Neural cell (in vitro differentiated cells): ENCODE results near the gene LETMD1. TPM values are rescaled to one million over a fixed set of nuclear protein-coding genes. Genes with fewer than 3 reads are reported as not detected.

ENCODE experiments used
- H2AFZ ChIP-seq: fragments of 200-600, 300-800 bp; sonication (generic), shearing (Covaris generic); 2 replicates; pipeline ENCODE4 v1.6.0; 2014; ENCODE audit warnings: low read depth, mild to moderate bottlenecking, antibody characterized with exemption, low read length, moderate library complexity
- H3F3A ChIP-seq: fragments of 200-600 bp; shearing (Covaris generic); 2 replicates; pipeline ENCODE4 v1.6.1; 2016; ENCODE audit warnings: mild to moderate bottlenecking, moderate library complexity, mixed read lengths, antibody characterized with exemption, low read length; ENCODE audit not compliant: insufficient read depth, poor library complexity, severe bottlenecking
- H3K27ac ChIP-seq: fragments of 200-600, 300-800 bp; sonication (generic), shearing (Covaris generic); 2 replicates; pipeline ENCODE4 v1.5.1; 2014; ENCODE audit warnings: mild to moderate bottlenecking, low read length, moderate library complexity
- H3K27me3 ChIP-seq: fragments of 300-800, 200-600 bp; sonication (generic), shearing (Covaris generic); 2 replicates; pipeline ENCODE4 v1.6.0; 2014; ENCODE audit warnings: mild to moderate bottlenecking, low read depth, low read length, moderate library complexity; ENCODE audit not compliant: insufficient read depth
- H3K36me3 ChIP-seq: fragments of 300-800, 200-600 bp; sonication (generic), shearing (Covaris generic); 2 replicates; pipeline ENCODE4 v1.5.1; 2014; ENCODE audit warnings: mild to moderate bottlenecking, antibody characterized with exemption, low read length, moderate library complexity; ENCODE audit not compliant: insufficient read depth
- H3K4me2 ChIP-seq: fragments of 300-800, 200-600 bp; sonication (generic), shearing (Covaris generic); 2 replicates; pipeline ENCODE4 v1.6.0; 2014; ENCODE audit warnings: mild to moderate bottlenecking, low read length
- H3K4me3 ChIP-seq: fragments of 300-800, 200-600 bp; sonication (generic), shearing (Covaris generic); 2 replicates; pipeline ENCODE4 v1.5.1; 2014; ENCODE audit warnings: mild to moderate bottlenecking, low read length, moderate library complexity
- H3K79me2 ChIP-seq: fragments of 200-600 bp; shearing (Covaris generic); replicated peaks from 2 replicates; pipeline ENCODE4 v1.6.0; 2014; ENCODE audit warnings: mild to moderate bottlenecking, low read length, moderate library complexity; ENCODE audit not compliant: insufficient read depth
- H3K9ac ChIP-seq: fragments of 300-800, 200-600 bp; sonication (generic), shearing (Covaris generic); 2 replicates; pipeline ENCODE4 v1.6.1; 2016; ENCODE audit warnings: mild to moderate bottlenecking, low read length, mixed read lengths
- H3K9me2 ChIP-seq: fragments of 200-600 bp; shearing (Covaris generic); 2 replicates; pipeline ENCODE4 v1.6.1; 2016; ENCODE audit warnings: mild to moderate bottlenecking, low read length, mixed read lengths; ENCODE audit not compliant: insufficient read depth
- H3K9me3 ChIP-seq: fragments of 200-600, 300-800 bp; sonication (generic), shearing (Covaris generic); 2 replicates; pipeline ENCODE4 v1.6.1; 2016; ENCODE audit warnings: mild to moderate bottlenecking, mixed run types, low read length, moderate library complexity, mixed read lengths
- H4K20me1 ChIP-seq: fragments of 200-600 bp; shearing (Covaris generic); 2 replicates; pipeline ENCODE4 v1.6.1; 2016; ENCODE audit warnings: mild to moderate bottlenecking, mixed run types; ENCODE audit not compliant: insufficient read depth
- CTCF ChIP-seq: fragments of 450-650 bp; IDR thresholded peaks from 2 replicates; pipeline ENCODE4 v1.5.1; 2014; ENCODE audit warnings: antibody characterized with exemption, mild to moderate bottlenecking, moderate library complexity; ENCODE audit not compliant: poor library complexity, severe bottlenecking
- EP300 ChIP-seq: fragments of 450-650 bp; conservative IDR thresholded peaks from 2 replicates; pipeline ENCODE4 v1.6.1; 2014; ENCODE audit warnings: antibody characterized with exemption, mild to moderate bottlenecking, moderate library complexity; ENCODE audit not compliant: poor library complexity, severe bottlenecking
- EZH2 ChIP-seq: fragments of 200-600, 300-800 bp; shearing (Covaris generic), sonication (generic); IDR thresholded peaks from 2 replicates; pipeline ENCODE4 v1.6.1; 2014; ENCODE audit warnings: antibody characterized with exemption, low read length, borderline replicate concordance, mild to moderate bottlenecking; ENCODE audit not compliant: insufficient read depth, poor library complexity, severe bottlenecking
- MXI1 ChIP-seq: fragments of 450-650 bp; conservative IDR thresholded peaks from 2 replicates; pipeline ENCODE4 v1.6.1; 2014; ENCODE audit warnings: antibody characterized with exemption, mild to moderate bottlenecking; ENCODE audit not compliant: poor library complexity, severe bottlenecking
- POLR2AphosphoS5 ChIP-seq: IDR thresholded peaks from 2 replicates; pipeline ENCODE4 v1.6.1; 2012
- RAD21 ChIP-seq: fragments of 450-650 bp; conservative IDR thresholded peaks from 2 replicates; pipeline ENCODE4 v1.6.1; 2014; ENCODE audit warnings: antibody characterized with exemption, mild to moderate bottlenecking, moderate library complexity
- SMC3 ChIP-seq: fragments of 450-650 bp; conservative IDR thresholded peaks from 2 replicates; pipeline ENCODE4 v1.6.1; 2014; ENCODE audit warnings: antibody characterized with exemption, mild to moderate bottlenecking, moderate library complexity; ENCODE audit not compliant: poor library complexity
- TAF1 ChIP-seq: IDR thresholded peaks from 2 replicates; pipeline ENCODE4 v1.6.1; 2012; ENCODE audit warnings: low read depth
- polyA plus RNA-seq: library from polyadenylated mRNA; depleted of rRNA; stranded (reverse); fragments of >200 nt; gene quantifications from 2 replicates; pipeline ENCODE4 v1.2.3, GENCODE V29; 2014
- TF ChIP-seq, protein P1 (sequence below): IDR thresholded peaks from 2 replicates; pipeline ENCODE4 v1.6.1; 2012; ENCODE audit warnings: borderline replicate concordance

Gene LETMD1
- polyA plus RNA-seq, 1 donor from 2014 or later: 101 TPM

DNA sequence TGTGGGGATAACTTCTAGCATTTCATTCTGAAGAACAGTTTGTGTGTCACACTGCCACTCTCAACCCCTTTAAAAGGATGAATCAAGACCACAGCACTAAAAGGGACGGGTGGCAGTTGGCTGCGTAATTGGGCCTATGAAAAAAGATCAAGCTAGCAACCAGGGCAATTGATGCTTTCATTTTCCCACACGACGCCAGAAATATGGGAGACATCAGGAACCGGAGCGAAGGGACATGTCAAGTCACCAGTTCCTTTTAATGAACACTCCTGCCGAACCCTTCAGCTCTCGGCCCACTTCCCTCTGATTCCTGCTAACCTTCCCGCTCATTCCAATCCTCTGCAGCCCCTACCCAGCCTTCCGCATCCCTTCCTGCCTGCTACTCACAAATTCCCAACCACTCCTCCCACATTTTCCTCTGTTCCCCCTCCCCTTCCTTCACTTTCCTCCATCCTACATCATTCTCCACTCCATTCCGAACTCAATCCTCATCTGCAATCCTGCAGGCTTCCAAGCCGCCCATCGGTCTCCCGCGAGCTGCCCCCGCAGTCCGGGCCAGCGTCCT lies 34.5 kb downstream of the LETMD1 start:
- H2AFZ ChIP-seq: peak overlapping the region; percentile 90
- TF ChIP-seq, protein P1, sequence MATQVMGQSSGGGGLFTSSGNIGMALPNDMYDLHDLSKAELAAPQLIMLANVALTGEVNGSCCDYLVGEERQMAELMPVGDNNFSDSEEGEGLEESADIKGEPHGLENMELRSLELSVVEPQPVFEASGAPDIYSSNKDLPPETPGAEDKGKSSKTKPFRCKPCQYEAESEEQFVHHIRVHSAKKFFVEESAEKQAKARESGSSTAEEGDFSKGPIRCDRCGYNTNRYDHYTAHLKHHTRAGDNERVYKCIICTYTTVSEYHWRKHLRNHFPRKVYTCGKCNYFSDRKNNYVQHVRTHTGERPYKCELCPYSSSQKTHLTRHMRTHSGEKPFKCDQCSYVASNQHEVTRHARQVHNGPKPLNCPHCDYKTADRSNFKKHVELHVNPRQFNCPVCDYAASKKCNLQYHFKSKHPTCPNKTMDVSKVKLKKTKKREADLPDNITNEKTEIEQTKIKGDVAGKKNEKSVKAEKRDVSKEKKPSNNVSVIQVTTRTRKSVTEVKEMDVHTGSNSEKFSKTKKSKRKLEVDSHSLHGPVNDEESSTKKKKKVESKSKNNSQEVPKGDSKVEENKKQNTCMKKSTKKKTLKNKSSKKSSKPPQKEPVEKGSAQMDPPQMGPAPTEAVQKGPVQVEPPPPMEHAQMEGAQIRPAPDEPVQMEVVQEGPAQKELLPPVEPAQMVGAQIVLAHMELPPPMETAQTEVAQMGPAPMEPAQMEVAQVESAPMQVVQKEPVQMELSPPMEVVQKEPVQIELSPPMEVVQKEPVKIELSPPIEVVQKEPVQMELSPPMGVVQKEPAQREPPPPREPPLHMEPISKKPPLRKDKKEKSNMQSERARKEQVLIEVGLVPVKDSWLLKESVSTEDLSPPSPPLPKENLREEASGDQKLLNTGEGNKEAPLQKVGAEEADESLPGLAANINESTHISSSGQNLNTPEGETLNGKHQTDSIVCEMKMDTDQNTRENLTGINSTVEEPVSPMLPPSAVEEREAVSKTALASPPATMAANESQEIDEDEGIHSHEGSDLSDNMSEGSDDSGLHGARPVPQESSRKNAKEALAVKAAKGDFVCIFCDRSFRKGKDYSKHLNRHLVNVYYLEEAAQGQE: peak; percentile 92
- no peak for TF ChIP-seq MXI1
- H4K20me1 ChIP-seq: peaks cover 27% of the 10 kb centered on the region
- H3F3A ChIP-seq: no peaks in the 10 kb centered on the region
- no peaks in the 10 kb centered on the region for H3K27me3 ChIP-seq
- H3K4me3 ChIP-seq: peak overlapping the region; percentile 97
- H3K36me3 ChIP-seq: no peaks in the 10 kb centered on the region
- peaks cover 38% of the 10 kb centered on the region for H3K79me2 ChIP-seq
- H3K27ac ChIP-seq: peak overlapping the region; percentile 97
- no peaks in the 10 kb centered on the region for H3K9me2 ChIP-seq
- H3K9ac ChIP-seq: peak overlapping the region; percentile 100
- no peaks in the 10 kb centered on the region for H3K9me3 ChIP-seq
- H3K4me2 ChIP-seq: peak overlapping the region; percentile 92

- H3K9ac ChIP-seq: peak within 1 kb of the TSS; percentile 100
- peak within 1 kb of the TSS; percentile 97 for H3K27ac ChIP-seq
- H2AFZ ChIP-seq: peak within 1 kb of the TSS; percentile 90
- no peaks in the 10 kb centered on the region for H3F3A ChIP-seq
- H3K4me2 ChIP-seq: peak within 1 kb of the TSS; percentile 92
- H3K79me2 ChIP-seq: peaks cover 31% of the 10 kb centered on the region
- H3K9me2 ChIP-seq: no peaks in the 10 kb centered on the region
- no peaks in the 10 kb centered on the region for H3K27me3 ChIP-seq
- TF ChIP-seq CTCF (peak; percentile 47), MXI1 (peak; percentile 80), POLR2AphosphoS5 (peak; percentile 97), EP300 (peak; percentile 50), TAF1 (peak; percentile 85), SMC3 (no peak), EZH2 (no peak), RAD21 (peak; percentile 31)
- TF ChIP-seq, protein P1: peak; percentile 83
- peaks cover 20% of the 10 kb centered on the region for H4K20me1 ChIP-seq
- H3K9me3 ChIP-seq: no peaks in the 10 kb centered on the region
- peak within 1 kb of the TSS; percentile 97 for H3K4me3 ChIP-seq
- no peaks in the 10 kb centered on the region for H3K36me3 ChIP-seq
These were observed 35.2 kb downstream of the LETMD1 start, which contains the start of gene CSRNP2 for GRCh38 chr12:51083126-51083833. Gene CSRNP2, minus strand, starts transcription at chr12:51083596. Its CDS starts 7,035 bp downstream, at chr12:51076561.
